LNCaP clone FGC (cell line): Measurements from ENCODE around the gene ST6GALNAC4.

Experiments
- DNase-seq: peaks from one replicate; pipeline ENCODE4 v3.0.0-alpha.2; 2011; ENCODE audit warnings: low read depth
- H3K4me3 ChIP-seq: 2 replicates; pipeline ENCODE4 v1.5.1; 2011; ENCODE audit warnings: mild to moderate bottlenecking, low read depth, low read length, control low read depth
- CTCF ChIP-seq: IDR thresholded peaks from 2 replicates; pipeline ENCODE4 v1.5.1; 2012; ENCODE audit warnings: mild to moderate bottlenecking; ENCODE audit not compliant: control insufficient read depth, insufficient read depth; ENCODE audit errors: extremely low read depth

The ST6GALNAC4 gene

GRCh38 chr9:127954831-127955293 is 38.0 kb upstream of the ST6GALNAC4 start:
- no peak for TF ChIP-seq CTCF
- DNase-seq, result no peak
- no peak overlapping the region for H3K4me3 ChIP-seq

- DNase-seq, result no peak
- no peak for TF ChIP-seq CTCF
- H3K4me3 ChIP-seq, result no peak overlapping the region
These were observed 37.1 kb upstream of the ST6GALNAC4 start for GRCh38 chr9:127953768-127954505.

GRCh38 chr9:127953154-127953553 is 36.3 kb upstream of the ST6GALNAC4 start:
- no peak overlapping the region for H3K4me3 ChIP-seq
- no peak for TF ChIP-seq CTCF
- DNase-seq, result no peak

- no peak for TF ChIP-seq CTCF
- no peak overlapping the region for H3K4me3 ChIP-seq
- no peak for DNase-seq
These were observed 33.9 kb upstream of the ST6GALNAC4 start for GRCh38 chr9:127950513-127951289.

GRCh38 chr9:127949827-127950512 is 33.1 kb upstream of the ST6GALNAC4 start:
- H3K4me3 ChIP-seq, result no peak overlapping the region
- TF ChIP-seq CTCF, result no peak
- DNase-seq, result no peak

GRCh38 chr9:127947841-127948710 is 31.2 kb upstream of the ST6GALNAC4 start:
- no peak overlapping the region for H3K4me3 ChIP-seq
- no peak for TF ChIP-seq CTCF
- DNase-seq, result no peak
